Urothelium cell line (cell line): Measurements from ENCODE around the gene ASCC1.

Experiments used
- DNase-seq: peaks from one replicate; pipeline ENCODE4 v3.0.0; 2011; ENCODE audit warnings: low spot score, mixed read lengths
- FAIRE-seq: peaks from 2 replicates; lab custom pipeline; 2011; peaks lifted over from hg19 to GRCh38; lab: Jason Lieb, UNC

Gene ASCC1, protein sequence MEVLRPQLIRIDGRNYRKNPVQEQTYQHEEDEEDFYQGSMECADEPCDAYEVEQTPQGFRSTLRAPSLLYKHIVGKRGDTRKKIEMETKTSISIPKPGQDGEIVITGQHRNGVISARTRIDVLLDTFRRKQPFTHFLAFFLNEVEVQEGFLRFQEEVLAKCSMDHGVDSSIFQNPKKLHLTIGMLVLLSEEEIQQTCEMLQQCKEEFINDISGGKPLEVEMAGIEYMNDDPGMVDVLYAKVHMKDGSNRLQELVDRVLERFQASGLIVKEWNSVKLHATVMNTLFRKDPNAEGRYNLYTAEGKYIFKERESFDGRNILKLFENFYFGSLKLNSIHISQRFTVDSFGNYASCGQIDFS

DNA sequence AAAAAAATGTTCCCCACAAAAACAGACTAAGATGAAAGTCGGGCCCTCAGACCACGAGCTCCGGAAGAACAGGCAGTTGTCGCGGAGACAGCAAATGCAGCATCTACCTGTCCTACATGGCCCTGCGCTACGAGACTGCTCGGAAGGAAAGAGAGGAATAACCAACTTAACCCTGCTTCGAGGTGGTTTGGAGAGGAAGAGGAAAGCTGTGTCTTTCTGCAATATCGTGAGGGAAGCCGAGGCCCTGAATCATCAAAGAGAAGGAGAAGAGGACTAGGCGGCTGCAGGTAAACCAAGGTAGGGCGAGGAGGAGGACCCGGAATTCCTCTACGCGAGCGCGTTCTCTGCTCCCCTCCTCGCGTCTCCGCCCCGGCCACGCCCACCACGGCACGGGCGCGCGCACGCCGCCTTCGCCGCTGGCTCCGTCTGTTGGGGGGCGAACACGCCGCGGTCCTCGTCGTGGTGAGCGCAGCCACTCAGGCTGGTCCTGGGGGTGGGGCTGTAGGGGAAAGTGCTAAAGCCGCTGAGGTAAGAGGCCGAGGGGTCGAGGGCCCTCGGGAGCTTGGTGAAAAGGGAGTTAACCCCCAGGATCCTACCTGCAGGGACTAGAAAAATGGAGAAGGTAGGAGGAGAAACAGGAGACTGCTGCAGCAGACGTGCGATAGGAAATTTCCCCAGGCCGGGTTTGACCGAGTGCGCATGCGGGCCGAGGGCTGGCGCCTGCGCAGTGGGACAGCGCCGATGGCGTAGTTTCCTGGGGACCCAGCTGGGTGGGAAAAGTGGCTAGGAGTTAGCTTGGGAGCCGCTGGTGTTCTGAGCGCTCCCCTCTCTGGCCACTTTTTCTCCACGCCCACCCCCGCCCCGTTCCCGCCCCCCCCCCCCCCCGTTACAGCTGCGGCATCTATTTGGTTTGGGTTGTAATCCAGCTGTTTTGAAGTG lies at the start of gene ASCC1, which contains the start of gene ANAPC16:
Gene ASCC1 (minus strand): TSS at position 666 of the 939 bp plus-strand sequence. CDS start 2,978 bp downstream, outside the sequence.
Gene ANAPC16 (plus strand): TSS at position 402 of the 939 bp plus-strand sequence. CDS start 7,903 bp downstream, outside the sequence.
- DNase-seq (peak; percentile 98), FAIRE-seq (peak; percentile 99)

DNA sequence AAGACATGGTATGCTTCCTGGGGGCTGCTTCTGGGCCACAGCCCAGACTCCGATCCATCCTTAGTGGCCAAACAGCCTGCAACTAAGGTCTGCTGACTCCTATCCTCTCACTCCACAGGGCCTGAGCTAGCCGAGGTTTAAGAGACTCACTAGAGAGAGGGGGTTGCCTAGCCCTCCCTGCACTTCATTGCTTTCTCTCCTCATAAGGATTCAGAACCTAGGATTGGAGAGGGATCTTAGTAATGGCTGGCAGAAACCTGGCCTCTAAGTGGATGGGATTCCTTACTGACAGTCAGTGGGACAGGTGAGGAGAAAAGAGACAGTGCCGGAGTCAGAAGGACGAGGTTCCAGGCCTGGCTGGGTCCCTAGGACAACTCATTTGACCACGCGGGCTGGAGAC lies 49.4 kb upstream of the ASCC1 start:
- FAIRE-seq (no peak), DNase-seq (no peak)

DNA sequence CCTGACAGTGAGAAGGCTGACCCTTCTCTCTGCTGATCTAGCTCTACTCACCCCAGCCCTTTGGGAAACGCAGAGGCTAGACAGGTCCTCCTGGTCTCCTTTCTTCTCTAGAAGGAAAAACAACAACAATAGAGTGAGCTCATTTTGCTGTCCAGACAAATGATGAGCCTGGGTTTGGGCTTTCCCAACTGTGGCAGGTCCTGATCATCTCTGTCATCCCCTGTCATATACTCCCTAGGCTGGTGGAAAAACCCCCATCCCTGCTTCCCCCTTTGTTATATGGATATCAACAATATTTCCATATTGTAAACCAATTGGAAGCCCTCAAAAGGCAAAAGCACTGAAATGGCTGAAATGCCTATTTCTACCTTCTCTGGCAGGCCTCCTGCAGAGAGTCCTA lies 48.5 kb upstream of the ASCC1 start:
- DNase-seq (no peak), FAIRE-seq (no peak)

DNA sequence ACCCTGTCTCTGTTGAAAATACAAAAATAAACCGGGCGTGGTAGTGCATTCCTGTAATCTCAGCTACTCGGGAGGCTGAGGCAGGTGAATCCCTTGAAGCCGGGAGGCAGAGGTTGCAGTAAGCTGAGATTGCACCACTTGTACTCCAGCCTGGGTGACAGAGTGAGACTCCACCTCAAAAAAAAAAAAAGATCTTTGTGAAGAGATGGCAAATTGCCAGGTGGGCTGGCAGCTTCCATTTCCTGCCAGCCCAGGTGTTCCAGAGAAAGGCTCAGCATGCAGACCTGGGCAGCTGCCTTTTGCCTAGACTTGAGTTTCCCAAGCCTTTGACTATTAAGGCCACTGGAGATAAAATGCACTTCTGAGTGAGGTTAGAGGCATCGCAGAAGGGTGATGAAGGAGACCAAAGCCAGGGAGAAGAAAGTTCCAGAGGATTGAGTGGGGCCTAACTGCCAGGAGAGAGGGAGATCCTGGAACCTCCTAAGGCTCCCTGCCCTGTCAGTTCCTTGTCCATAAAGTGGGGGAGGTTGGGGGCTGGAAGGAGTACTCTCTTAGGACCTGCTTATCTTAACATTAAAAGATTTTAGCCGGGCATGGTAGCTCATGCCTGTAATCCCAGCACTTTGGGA lies 47.7 kb upstream of the ASCC1 start:
- FAIRE-seq (no peak), DNase-seq (peak; percentile 78)

DNA sequence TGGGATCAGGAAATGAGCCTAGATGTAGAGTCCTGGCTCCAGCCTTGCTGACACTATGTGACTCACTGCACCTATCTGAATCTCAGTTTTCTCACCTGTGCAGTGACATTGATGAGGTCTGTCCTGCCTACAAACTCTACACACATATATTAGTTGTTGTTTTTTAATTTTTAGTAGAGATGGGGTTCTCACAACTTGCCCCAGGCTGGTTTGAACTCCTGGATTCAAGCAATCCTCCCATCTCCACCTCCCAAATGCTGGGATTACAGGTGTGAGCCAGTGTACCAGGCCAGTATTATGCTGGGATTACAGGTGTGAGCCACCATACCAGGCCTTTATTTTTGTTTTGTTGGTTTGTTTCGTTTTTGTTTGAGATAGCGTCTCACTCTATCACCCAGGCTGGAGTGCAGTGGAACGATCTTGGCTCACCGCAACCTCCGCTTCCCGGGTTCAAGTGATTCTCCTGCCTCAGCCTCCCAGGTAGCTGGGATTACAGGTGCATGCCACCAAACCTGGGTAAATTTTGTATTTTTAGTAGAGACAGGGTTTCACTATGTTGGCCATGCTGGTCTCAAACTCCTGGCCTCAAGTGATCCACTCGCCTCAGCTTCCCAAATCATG lies 45.8 kb upstream of the ASCC1 start:
- DNase-seq (no peak), FAIRE-seq (no peak)

DNA sequence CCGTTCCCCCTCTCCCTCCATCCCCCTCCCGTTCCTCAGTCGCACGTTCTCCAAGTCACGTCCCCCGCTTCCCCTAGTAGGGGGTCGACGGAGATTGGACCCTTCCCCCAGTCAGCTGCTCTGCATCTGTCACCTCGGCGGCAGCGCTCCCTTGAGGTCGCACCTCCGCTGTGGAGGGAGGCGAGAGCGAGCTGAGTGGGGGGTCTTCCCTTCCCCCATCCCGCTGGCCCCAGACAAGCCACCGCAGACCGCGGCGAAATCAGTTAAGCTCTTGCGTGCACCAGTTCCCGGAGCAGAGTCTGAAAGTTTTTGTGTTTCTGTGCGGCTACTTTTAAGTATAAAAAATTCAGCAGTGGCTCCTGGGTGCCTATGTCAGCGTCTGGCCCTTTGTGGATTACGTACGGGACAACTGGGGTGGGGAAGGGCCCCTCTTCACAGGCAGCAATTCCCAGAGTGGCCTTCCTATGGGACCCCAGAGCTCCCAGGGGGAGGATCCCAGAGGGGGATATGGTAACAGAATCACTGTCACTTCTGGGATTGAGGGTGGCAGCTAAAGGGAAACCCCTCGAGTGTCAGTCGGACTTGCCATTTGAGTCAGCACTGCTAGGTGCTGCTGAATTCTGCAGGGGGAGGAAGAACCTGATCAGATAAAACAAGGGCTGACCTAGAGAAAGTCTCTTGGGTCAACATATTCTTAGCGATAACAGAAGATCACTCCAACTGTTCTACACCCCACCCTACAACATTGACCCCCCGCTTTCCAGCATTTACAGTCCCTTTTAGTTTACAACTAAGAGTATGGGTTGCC lies 45.1 kb upstream of the ASCC1 start:
- no peak for DNase-seq
- no peak for FAIRE-seq

DNA sequence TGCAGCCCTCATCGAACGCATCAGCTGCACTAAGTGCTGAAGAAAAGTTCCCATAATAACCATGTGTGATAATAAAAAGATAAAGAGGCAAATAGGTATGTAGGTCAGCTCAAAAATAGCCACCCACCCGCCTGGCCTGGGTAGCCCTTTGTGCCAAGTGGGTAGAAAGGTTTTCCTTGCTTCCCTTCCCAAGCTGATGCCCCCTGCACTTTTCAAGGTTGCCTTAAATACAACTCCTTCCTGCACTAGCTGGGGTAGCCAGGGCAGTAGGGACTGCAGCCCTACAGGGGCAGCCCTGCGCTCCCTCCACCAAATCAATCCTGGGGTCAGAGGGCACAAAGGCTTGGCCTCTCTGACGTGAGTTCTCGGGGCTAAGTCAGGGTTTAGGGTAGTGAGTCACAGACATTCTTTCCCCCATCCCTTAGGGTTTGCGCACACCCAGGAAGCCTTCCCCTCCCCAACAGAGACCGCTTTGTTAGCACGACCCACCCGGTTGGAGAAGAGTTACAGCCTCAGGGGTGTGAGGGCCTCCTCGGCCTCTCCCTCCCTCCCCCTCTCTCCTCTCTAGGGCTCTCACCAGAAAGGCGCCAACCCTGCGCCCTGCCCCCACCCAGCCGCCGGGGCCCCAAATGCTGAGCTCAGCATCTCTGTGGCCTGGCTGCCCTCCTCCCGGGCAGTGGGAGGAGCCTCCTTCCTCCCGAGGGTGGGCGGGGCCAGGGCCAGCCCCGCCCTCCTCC lies 44.3 kb upstream of the ASCC1 start:
- FAIRE-seq (peak; percentile 97), DNase-seq (peak; percentile 97)

DNA sequence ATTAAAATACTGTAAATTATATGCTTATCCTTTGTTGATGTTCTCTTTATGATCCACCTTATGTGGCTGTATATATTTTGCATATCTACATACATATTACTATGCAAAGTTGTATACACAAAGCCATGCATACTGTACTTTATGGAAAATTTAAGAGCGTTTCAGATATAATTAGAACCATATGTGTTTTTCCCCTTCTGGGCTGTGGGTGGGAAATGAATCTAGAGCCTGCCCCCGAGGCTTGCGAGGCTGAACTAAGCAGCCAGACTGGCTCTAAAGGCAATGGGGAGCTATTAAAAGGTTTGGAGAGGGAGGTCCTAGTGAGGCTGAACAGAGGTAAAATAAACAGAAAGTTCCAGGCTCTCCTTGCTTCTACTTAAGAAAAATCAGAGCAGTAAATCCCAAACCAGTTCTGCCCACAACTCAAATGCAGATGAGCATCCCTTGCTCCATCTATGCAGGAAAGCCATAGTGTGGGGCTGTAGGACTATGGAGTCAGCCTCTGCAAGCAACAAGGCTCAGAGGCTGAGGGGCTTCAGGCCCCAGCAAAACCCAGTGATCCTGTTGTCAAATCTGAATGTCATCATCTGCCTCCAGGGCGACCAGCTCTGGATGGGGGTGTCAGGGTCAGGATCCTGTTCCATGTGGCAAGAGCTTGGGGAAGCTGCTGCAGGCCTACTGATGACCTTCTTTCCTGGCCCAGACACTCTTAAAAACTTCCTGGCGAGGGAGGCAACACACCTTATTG lies 43.6 kb upstream of the ASCC1 start:
- FAIRE-seq = no peak
- no peak for DNase-seq

DNA sequence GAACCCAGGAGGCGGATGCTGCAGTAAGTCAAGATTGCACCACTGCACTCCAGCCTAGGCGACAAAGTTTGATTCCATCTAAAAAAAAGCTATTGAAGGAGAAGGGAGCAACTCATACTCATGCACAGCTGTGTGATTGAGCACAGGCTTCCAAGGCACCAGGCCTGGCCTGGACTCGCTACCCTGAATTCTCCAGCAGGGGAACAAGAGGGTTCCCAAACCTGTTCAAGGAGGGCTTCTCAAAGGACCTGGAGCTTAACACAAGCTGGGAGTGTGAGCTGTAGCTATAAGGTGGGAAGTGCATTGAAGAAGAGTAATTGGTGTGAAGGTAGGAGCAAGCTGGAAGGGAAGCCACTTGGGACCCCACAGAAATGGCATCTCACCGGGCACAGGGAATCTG lies 42.5 kb upstream of the ASCC1 start:
- FAIRE-seq (no peak), DNase-seq (no peak)

DNA sequence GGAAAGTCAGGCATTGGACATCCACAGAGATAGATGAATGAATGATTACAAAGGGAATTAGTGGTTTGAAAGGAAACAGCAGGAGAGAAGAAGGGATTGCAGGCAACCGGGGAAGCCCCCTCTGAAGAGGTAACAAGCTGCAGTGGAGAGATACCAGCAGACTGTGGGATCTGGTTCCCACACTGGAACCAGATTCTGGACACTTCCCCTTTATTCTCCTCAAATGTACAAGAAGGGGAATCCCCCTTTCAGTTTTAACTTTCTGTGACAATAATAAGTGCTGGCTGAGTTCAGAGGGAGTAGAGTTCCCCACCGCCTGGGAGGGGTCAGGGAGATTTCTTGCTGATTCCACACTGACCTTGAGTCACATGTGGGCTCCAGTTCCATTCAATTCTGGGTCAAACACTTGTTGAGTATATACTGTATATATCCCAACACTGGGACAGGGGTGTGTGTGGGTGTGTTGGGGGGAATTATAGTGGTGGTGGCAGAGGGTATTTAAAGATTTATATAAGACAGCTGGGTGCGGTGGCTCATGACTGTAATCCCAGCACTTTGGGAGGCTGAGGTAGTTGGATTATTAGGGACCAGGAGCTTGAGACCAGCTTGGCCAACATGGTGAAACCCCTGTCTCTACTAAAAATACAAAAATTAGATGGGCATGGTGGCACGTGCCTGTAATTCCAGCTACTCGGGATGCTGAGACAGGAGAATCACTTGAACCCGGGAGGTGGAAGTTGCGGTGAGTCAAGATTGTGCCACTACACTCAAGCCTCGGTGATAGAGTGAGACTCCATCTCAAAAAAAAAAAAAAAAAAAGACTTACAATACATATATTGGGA lies 41.2 kb upstream of the ASCC1 start:
- no peak for FAIRE-seq
- no peak for DNase-seq

DNA sequence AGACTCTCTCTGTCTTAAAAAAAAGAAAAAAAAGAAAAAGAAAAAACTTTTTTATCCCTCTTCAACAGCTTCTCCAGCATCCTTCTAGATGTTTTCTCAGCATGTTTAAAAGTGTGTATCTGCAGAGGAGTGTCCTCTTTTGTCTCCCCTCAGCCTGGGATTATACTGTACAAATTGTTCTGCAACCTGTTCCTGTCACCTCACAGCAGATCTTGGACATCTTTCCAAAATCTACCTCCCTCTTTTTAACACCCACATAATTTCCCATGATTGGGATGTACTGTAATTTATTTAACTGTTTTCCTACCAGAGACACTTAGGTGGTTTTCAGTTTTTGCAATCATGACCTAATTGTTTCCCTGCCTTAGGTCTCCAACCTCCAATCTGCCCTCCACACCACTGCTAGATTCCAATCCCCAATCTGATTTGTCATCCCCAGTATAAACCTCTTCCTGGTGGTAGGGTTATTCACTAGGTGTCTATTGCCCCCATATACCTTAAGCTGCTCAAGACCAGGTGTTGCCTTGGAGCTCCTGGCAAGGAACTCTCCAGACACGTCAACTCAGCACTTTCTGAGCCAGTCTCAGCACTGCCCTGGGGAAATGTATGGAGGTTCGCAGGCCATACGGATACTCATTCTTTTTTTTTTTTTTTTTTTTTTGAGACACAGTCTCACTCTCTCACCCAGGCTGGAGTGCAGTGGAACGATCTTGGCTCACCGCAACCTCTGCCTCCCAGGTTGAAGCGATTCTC lies 40.1 kb upstream of the ASCC1 start:
- FAIRE-seq (no peak), DNase-seq (no peak)

DNA sequence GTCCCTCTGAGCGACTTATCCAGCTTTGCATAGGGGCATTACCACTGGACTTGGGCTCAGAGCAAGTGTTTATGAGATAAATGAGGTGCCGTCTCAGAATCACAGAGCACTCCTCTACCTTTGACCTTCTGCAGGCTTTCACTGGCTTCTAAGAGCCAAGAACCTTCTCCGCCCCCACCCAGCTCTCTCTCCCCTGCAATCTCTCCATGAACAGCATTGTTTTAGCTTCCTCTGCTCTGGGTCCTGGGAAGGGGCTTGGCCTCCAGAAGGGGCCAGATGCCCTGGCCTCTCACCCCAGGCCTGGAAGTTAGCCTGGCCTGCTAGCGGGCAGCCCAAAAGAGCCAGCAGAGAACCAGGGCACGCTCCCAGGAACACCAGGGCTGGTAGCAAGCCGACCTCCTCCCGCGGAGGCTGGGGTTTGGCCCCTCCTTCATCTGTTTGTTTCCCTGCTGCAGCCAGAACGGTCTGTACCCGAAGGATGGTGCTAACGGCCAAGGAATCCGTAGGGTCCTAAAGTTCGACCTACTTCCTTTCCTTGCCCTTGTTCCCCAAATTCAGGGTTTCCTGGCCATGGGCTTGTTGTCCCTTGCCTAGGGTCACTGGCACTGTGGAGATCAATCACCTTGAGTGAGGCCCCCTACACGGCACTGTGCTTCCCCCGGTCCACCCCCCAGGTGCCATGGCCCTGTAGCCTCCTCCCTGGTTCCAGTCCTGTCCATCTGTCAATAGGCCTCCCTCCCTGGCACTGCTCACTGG lies 38.9 kb upstream of the ASCC1 start:
- FAIRE-seq (no peak), DNase-seq (peak; percentile 89)

DNA sequence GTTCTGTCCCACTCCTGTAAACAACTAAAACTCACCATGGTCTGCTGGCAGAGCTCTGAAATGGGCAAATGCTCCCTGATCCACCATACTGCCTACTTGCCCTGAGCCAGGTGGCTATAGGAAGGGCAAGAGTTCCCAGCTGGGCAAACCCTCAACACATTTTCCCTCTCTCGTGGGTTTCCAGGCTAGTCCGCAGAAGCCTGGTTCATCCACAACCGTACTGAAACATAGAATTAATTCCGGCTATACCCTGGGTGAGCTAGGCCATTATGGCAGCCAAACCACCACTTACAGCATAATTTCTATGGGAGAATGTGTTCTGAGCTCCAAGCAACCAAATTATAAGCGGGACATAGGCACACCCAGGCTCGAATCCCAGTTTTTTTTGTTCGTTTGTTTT lies 37.5 kb upstream of the ASCC1 start:
- FAIRE-seq = no peak

DNA sequence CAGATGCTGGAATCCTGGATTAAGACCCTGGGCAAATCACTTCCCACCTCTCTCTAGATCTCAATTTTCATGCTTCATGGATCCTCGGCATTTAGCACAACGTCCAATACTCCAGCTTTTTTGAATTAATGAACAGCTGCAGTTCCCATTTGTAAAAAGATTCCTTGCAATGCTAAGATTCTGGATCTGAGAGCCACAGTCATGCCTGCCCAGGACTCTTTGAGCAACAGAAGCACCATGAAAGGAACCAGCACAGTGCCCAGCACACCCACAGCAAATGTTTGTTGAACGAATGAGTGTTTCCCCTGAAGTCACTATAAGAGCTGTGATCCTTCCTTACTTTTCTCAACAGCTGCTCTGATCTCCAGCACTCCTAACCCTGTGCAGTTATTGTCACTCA lies 36.9 kb upstream of the ASCC1 start:
- FAIRE-seq (no peak), DNase-seq (no peak)

More for the DNA sequence above, 37.5 kb upstream of the ASCC1 start:
- no peak for DNase-seq

DNA sequence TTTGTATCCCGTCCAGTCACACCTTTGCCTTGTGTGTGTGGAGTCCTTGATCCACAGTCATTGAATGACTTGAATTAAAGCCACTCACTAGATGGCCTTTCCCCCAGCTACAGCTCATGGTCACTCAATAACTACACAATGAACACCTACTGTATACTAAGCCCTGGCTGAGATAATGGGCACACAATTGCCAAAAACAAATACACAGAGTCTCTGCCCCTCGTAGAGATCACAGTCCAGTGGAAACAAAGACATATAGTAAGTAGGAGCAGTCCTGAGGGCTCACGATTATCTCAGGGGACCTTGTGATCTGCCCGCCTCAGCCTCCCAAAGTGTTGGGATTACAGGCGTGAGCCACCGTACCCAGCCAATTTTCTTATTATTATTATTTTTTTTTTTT lies 35.6 kb upstream of the ASCC1 start:
- no peak for FAIRE-seq

DNA sequence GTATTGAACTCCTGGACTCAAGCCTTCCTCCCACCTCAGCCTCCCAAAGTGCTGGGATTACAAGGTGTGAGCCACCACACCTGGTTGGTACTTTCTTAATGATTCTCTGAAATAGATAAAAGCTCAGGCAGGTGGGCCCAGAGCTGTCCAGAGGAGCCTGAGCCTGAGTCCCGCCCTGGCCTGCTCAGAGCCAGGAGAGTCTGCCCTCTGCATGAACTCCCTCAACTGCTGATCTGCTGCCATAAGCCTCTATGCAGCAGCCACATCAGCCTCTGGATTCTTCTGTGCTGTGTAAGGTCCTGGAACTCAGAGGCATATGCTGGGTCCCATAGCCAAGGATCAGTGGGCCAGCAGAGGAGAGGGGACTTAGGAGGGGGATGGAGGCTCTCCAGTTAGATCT lies 34.6 kb upstream of the ASCC1 start:
- FAIRE-seq (no peak), DNase-seq (no peak)

More for the DNA sequence above, 35.6 kb upstream of the ASCC1 start:
- no peak for DNase-seq
